Measurements from ENCODE around the gene TTC21B.
"Not testable (repeated sequence)": the region's sequence is repeated elsewhere in the genome, so short reads cannot be mapped to it uniquely, and the experiment has no call there.

Gene TTC21B

DNA sequence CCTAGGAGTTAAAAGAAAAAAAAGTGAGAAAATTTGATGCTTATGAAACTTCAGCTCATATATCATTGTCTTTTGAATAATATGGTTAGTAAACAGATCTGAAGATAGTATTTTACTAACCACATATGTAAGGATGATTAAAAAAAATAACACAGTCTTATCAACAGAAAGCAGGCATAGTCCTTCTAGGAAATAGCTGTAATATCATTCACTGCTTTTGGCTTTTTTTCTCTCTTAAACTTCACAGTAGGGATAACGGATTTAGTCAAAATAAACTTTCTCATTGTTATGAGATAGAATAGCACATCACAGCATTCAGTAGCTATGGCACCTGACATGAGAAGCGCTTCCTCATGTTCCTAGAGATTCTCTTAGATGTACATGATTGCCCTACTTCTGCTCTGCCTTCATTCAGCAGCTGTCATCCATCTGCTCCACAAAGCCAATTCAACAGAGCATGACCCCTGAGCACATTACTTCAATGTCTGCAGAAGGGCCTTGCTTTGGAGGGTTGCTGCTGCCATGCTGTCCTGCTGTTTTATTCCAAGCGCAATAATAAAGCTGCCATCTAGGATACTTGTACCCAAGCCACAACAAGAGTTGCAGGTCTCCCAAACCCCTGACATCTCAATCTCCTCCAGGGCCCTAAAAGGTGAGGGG, 67.0 kb downstream of the TTC21B start:
- no peak for DNase-seq (ENCODE audit: low read depth in 2 of 2)

DNA sequence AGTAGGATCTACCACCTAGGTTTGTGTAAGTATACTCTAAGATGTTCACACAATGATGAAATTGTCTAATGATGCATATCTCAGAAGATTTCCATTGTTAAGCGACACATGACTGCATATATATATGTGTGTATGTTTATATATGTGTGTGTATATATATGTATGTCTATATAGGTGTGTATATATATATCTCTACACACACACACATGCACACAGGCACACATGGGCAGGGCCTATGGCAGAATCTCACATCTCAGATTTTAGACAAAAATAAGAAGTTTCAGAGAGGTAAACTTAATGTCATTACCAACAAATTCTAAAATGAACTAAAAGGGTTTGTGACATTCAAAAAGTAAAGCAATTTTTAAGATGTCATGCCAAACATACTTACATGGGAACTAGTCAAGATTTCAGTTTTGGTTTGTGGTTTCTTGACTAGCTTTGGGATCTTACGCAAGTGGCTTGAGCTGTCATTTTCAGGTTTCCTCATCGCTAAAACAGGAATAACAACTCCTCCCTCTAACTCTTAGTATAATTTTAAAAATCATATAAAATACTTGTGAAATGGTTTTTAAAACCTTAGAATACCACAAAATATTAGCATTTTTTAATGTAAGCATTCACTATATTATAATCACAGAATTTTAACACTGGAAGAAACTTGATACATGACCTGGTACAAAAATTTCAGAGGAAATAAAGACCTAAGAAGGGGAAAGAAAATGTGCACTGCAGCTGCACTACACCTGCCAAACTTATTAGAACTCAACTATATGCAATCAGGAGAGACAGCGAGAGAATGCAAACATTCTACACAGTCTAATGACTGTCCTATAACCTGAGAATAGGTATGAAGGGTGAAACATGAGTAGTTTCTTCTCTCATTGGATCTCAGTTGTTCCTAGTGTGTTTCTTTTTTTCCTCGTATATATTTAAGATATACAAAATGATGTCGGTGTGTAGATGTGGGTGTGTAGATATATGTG, 75.7 kb downstream of the TTC21B start:
- no peak for DNase-seq (ENCODE audit: low read depth in 2 of 2)

DNA sequence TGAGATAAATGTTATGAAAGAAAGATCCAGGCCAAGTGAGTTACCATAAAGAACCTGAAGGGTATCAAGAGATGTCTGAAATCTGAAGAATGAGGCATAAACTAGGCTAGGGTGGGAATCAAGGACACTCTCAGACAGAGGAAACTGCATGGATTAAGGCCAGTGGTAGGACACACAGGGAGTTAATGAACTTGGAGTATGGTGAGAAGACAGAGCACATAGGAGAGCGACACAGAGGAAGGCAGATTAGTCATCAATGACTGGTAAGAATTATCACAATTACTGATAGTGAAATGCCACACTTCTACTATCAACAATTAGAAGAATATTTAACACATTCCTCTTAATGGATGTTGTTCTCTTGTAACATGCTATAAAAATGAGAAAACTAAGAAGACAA, 76.9 kb downstream of the TTC21B start:
- DNase-seq (ENCODE audit: low read depth in 2 of 2): no peak

DNA sequence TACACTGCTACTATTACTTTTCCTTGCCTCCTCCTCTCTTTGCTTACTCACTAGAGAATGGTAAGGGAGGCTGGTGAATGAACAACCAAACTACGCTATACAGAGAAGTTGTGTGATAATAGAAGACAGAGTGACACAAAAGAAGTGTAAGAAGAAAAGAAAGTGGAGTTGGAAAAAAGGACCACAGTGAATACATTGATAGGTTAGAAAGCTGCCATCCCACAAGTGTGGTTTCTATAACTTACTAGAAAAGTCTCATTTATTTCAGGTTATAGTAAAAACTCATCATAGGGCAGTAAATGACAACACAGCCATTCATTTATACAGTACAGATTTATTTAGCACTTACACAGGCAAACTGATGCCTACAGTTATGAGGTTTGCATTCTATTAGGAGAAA, 77.3 kb downstream of the TTC21B start:
- DNase-seq (ENCODE audit: low read depth in 2 of 2): no peak

DNA sequence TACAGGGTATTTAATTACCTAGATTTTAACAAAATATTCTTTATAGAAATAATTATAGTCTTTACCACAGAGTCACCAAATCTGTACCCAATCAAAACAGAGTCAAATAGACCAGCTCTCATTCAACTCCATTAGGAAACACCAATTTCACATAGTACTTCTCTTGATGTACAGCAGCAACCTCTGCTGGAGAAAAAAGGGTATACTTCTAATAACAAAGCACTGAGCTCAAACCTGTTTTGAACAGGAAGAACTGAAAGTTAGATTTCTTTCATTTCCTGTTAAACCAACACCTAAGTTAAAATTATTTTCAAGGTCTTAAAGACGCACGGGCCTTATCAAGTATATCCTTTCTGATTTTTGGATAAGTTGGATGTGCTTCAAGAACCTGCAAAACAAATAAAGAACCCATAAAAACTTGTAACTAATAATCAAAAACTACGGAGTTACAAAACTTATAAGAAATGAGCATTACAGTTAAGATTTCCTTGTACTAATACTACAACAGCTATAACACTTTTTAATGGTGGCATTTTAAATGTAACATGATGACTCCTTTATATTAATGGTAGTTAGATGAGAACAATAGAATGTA, 79.0 kb downstream of the TTC21B start:
- no peak for DNase-seq (ENCODE audit: low read depth in 2 of 2)

DNA sequence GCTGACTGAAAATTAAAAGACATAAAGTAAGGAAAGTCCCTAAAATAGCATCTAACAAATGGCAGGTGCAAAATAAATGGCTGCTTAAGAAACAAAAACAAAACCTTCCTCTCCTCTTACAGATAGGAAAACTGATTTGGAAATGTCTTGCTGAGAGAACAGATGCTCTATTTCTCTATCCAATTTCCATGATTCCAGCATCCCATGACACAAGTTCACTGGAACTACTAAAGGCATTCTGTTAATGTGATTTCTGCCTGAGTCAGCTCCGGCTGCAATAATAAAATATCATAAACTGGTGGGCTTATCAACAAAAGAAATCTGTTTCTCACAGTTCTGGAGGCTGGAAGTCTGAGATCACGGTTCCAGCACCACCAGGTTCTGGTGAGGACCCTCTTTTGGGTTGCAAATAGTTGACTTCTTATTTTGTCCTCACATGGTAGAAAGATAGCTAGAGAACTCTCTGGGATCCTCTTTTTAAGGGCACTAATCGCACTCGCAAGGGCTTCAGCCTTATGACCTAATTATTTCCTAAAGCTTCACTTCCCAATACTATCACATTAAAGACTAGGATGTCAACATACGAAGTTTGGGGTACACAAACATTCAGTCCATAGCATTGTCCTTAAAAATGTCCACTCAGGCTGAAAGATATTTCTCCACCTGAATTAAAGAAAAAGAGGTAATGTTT, 81.3 kb downstream of the TTC21B start:
- DNase-seq (ENCODE audit: low read depth in 2 of 2): no peak

DNA sequence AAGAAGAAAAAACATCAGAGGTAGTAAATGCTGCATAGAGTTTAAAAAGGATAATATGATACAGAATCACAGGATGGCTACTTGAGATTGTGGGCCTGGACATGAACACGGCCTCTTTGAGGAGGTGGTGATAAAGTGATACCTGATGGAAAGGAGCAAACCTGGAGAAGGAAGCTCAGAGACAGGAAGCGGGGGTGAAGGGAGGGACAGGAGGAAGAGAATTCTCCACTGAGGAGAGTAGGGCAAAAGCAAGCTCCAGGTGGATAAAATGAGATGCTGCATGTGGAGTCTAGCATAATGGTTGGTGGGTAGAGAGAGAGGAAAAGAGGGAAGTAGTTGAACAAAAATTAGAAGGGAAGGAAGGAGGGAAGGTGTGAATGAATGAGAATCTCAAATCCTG, 82.6 kb downstream of the TTC21B start:
- DNase-seq (ENCODE audit: low read depth in 2 of 2): no peak

DNA sequence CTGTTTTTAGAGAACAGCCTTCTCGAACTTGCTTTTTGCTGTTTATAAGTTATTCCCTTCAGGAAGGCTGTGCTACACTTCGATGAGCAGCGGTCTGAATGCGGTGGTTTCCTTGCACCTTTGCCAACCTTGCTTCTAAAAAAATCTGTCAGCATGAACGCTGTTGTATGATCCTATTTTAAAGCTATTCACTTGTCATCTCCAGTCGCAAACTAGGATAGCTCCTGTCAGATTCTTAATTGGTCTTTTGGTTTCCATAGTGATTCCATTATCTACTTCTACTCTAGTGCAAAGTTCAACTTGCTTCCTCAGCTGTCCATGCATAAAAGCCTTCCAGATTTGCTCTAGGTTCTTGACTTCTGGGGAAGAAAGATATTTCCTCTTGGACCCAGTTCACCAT, 83.2 kb downstream of the TTC21B start:
- no peak for DNase-seq (ENCODE audit: low read depth in 2 of 2)

DNA sequence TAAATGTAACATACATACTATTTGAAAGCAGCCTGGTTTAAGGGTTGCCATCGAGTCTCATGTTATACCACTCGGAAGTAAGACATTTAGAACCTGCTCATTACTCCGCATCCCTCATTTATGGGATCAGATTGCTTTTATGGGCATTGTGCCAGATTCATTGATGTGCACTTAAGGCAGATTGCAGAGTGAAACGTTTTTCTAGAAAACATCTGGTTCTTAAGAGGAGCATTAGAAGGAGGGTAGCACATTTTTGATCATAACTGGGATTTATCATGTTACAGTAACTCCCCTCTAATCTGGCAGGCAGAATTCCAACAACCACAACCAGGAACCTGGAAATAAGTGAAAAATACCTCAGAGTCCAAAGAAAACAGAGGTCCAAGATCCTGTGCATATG, 85.4 kb downstream of the TTC21B start:
- no peak for DNase-seq (ENCODE audit: low read depth in 2 of 2)

DNA sequence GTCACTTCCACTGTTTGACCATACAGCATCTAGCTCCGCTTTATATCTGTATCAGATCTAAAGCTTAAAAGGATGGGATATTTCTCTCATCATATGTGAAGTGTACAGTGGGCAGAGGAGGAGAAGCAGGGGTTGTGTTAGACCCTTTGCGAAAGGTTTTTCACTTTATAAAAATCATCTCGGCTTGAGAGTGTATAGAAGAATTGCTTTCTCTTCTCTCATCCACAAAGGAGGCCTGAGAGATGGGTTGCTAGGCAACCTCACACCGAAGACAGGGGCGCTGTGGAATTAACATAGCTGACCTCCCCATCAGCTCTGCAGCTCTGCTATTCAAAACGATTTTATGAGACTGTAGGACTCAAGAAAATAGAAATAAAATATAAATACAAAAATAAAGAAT, 89.3 kb downstream of the TTC21B start:
- DNase-seq (ENCODE audit: low read depth in 2 of 2): no peak

DNA sequence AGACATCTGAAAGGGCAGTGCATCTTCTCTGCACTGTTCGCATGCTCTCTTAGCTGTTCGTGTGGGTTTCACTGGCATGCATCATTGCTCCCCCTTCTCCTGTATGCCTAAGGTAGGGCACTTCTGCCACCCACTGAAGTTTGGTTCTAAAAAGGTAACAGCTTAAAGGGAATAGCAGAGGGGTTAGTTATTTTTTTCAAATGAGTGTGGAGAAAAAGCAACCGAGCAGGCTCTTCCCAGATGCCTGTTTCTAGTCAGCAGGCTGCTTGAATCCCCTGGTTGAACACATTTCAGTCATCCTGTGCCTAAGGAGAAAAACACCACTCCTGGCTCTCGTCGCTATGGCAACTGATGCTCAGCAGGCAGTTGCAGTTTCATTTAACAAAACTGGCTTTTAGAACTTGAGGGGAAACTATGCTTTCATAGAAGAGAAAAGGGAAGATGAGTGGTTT, 89.7 kb downstream of the TTC21B start:
- no peak for DNase-seq (ENCODE audit: low read depth in 2 of 2)

DNA sequence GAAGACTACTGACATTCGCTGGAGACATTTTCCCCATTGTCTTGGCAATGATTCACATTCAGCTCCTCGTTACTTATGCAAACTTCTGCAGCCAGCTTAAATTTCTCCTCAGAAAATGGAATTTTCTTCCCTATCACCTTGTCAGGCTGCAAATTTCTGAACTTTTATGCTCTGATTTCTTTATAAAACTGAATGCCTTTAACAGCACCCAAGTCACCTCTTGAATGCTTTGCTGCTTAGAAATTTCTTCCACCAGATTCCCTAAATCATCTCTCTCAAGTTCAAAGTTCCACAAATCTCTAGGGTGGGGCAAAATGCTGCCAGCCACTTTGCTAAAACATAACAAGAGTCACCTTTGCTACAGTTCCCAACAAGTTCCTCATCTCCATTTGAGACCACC, 92.5 kb downstream of the TTC21B start:
- DNase-seq (ENCODE audit: low read depth in 2 of 2): not testable (repeated sequence)

DNA sequence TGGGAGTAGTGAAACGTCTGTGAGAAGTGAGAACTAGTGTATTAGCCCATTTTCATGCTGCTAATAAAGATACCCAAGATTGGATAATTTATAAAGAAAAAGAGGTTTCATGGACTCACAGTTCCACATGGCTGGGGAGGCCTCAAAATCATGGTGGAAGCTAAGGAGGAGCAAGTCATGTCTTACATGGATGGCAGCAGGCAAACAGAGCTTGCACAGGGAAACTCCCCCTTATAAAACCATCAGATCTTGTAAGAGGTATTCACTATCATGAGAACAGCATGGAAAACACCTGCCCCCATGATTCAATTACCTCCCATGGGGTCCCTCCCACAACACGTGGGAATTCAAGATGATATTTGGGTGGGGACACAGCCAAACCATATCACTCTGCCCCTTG, 93.9 kb downstream of the TTC21B start:
- DNase-seq (ENCODE audit: low read depth in 2 of 2): not testable (repeated sequence)

DNA sequence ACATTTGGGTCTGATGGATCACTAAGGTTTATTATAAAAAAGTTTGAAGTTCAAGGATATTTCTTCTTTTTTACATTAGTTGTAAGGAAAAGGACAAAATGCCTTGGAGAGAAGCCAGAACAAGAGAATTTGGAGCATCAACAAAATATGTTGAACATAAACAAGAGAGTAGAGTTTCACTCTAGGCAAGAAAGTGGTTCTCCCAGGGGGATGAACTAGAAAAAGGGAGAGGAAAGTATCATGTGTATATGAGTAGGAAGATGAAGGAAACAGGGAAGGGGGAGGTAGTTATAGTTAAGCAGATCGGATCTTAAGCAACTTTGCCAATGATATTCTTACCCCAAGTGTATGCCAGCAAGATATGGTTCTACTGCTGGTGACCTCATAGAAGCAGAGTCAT, 95.7 kb downstream of the TTC21B start:
- DNase-seq (ENCODE audit: low read depth in 2 of 2): no peak

DNA sequence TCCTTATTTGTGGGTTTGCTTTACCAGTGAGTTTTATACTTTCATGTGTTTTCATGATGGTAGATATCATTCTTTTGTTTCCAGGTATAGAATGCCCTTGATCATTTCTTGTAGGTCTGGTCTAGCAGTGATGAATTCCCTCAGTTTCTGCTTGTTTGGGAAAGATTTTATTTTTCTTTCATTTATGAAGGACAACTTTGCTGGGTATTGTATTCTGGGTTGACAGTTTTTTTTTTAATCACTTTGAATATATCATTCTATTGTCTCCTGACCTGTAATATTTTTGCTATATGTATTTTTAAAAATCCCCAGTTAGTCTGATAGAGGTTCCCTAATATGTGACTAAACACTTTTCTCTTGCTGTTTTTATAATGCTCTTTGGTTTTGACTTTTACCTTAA, 101.2 kb downstream of the TTC21B start:
- DNase-seq (ENCODE audit: low read depth in 2 of 2): no peak

DNA sequence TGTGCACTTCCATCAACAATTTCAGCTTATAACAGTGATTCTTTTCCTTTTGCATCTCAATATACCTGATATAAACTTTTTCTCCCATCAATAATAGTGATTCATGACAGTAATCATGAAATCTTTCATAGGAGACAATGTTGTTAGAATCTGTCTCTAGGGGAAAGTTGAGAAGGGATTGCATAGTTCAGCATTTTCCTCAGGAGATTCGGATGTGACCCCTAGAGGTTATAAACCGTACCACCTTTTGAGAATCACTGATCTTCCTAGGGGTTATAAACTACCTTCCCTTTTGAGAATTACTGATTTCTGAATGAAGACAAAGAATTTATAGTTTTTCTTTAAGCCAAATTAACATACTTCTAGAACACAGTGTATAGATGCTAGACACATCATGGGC, 106.6 kb downstream of the TTC21B start:
- no peak for DNase-seq (ENCODE audit: low read depth in 2 of 2)

DNA sequence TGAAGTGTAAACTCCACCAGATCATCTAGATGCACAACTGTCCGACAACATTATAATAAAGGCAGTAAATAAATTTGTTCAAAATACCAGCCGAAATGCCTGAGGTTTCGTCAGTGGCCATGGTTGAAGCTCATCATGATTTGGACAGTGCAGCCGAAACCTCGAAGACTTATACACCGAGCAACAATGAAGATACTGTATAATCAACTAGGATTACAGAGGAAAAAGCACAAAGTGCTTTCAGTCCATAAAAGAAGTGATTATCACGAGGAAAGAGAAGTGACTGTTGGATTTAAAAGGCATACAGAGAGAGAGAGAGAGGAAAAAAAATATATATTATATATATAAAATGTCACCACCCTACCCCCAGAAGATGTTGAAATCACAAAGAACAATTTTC, 107.5 kb downstream of the TTC21B start:
- no peak for DNase-seq (ENCODE audit: low read depth in 2 of 2)

DNA sequence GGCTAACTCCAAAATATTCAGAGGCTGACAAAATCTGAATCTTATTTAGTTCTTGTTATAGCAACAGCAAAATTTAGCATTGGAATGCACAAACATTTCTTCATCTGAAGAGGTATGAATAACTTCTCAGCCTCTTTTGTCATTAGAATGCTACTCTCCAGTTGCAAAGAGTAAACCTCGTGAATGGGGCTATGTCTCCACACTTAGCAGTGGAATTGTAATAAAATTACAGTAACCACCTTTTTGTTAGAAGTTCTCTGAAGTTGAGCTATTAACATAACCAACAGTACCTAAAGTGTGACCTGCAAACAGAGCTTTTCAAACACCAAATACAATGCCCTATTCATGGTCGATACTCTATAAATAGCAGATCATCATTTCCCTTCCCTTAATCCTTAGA, 109.4 kb downstream of the TTC21B start:
- DNase-seq (ENCODE audit: low read depth in 2 of 2): no peak

DNA sequence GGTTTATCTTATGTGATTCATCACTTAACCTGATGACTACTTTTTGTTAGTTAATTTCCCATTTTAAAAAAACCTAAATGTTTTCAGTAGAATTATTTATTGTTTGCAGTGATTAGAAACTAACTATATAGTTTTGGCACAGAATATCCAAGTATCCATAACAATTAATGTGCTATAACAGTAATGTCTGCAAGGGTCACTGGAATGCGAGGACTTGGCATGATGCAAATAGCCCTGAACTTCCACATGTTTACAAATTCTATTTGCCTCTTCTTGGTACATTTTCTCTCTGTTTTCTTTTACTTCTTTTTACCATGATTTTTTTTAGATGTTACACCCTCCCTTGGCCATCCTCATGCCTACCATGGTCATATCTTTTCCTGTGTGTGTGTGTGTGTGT, 110.2 kb downstream of the TTC21B start:
- no peak for DNase-seq (ENCODE audit: low read depth in 2 of 2)

DNA sequence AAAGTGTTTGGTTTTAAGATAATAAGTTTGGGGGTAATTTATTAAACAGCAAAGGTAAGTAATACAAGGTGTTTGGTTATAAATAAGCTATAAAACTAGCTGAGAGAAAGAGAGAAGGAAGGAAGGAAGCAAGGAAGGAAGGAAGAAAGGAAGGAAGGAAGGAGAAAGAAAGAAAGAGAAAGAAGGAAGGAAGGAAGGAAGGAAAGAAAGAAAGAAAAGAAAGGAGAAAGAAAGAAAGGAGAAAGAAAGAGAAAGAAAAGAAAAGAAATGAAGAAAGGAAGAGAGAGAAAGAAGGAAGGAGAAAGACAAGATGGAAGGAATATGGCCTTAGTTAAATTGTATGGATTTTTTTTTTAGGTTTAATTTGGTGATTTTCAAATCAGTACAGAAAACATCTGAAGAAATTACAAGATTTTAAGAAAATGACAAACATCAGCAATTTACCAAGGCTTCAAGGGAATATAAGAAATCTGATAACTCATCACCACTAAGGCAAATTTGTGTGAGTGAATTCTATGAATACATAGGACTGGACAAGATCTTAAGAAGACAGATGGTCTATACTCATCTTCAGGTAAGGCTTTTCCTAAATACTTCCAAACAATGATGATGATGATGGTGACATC, 113.1 kb downstream of the TTC21B start:
- no peak for DNase-seq (ENCODE audit: low read depth in 2 of 2)

DNA sequence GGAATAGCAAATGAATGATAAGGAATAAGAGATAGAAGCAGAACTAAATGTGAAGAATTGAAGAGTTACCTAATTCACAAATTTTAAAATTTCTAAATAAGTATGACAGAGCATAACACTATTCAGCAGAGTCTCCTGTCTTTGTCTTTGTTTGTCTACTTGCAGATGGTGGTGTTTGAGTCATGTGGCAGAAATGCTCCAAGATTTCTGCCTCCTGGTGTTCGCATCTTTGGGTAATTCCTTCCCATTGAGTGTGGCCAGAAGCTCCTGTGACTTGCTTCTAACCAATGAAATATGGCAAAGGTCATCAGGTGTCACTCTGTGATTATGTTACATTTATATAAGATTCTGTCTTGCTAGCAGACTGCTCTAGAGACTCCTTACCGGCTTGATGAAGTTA, 114.0 kb downstream of the TTC21B start:
- DNase-seq (ENCODE audit: low read depth in 2 of 2): no peak

DNA sequence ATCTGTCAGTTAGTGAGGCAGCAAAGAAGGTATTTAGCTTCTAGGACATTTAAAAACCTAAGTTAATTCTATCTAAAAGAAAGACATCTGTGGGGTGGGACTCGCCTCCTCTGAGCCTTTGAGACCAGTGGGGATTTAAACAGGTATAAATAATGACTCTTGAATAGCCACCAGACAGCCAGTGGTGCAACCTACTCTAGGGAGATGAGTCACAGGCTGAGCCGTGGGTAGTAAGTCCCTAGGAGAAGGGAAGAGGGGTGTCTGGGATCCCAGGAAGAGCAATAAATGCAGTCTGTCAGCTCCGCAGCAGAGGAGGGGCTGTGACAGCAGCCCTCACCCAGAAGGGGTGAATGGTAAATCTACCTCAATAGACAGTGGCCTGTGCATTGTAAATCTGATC, 116.5 kb downstream of the TTC21B start:
- no peak for DNase-seq (ENCODE audit: low read depth in 2 of 2)

All from stimulated activated CD8-positive, alpha-beta memory T cell treated with anti-CD3 and anti-CD28 coated beads, Interleukin-15, amount 100 ng/mL, for 48 hours (primary cell).